ENCODE results near the gene MISP. TPM values are rescaled to one million over a fixed set of nuclear protein-coding genes. Genes with fewer than 3 reads are reported as not detected.
A peak's percentile ranks its signal among the peaks of the same experiment; 100 is the strongest.

MISP gene
- total RNA-seq, 1 donor from 2014 or later: not detected

- H3K36me3 ChIP-seq: no peaks in the 10 kb centered on the region
- TF ChIP-seq CTCF (IDR thresholded peaks at IDR 0.05): no peak
- intact Hi-C loops (cut with DNase I): loop anchor here (10.0 kb wide), 1 partner anchor 86 kb away; no protein-coding TSS in a partner anchor
- H3K4me3 ChIP-seq: peak overlapping the region in 1 of 2 donors; percentile 22
- H3K4me1 ChIP-seq: peaks cover 4 to 13% of the 10 kb centered on the region in 2 donors
- peak in 1 of 2 donors; percentile 84 for DNase-seq (ENCODE audit: low spot score in 2 of 2)
- H3K9me3 ChIP-seq: no peaks in the 10 kb centered on the region
- H3K27me3 ChIP-seq: no peaks in the 10 kb centered on the region
- peak overlapping the region; percentile 59 to 70 for H3K27ac ChIP-seq
These were observed 28.2 kb downstream of the MISP start for GRCh38 chr19:778910-779653.

GRCh38 chr19:780935-781334, 30.0 kb downstream of the MISP start:
- intact Hi-C loops (cut with DNase I): no loop called here
- no peak for TF ChIP-seq CTCF (IDR thresholded peaks at IDR 0.05)
- Histone ChIP-seq H3K4me3 (no peak overlapping the region), H3K27ac (no peak overlapping the region), H3K4me1 (peaks cover 4 to 13% of the 10 kb centered on the region in 2 donors), H3K9me3 (no peaks in the 10 kb centered on the region), H3K27me3 (no peaks in the 10 kb centered on the region), H3K36me3 (no peaks in the 10 kb centered on the region)
- no peak for DNase-seq (ENCODE audit: low spot score in 2 of 2)

GRCh38 chr19:781800-782184, 30.9 kb downstream of the MISP start:
- H3K27me3 ChIP-seq: no peaks in the 10 kb centered on the region
- no peak overlapping the region for H3K27ac ChIP-seq
- no peak for DNase-seq (ENCODE audit: low spot score in 2 of 2)
- H3K4me1 ChIP-seq: peaks cover 4 to 13% of the 10 kb centered on the region in 2 donors
- H3K9me3 ChIP-seq: no peaks in the 10 kb centered on the region
- no peak for TF ChIP-seq CTCF (IDR thresholded peaks at IDR 0.05)
- H3K36me3 ChIP-seq: no peaks in the 10 kb centered on the region
- intact Hi-C loops (cut with DNase I): no loop called here
- H3K4me3 ChIP-seq: no peak overlapping the region

- no peak for DNase-seq (ENCODE audit: low spot score in 2 of 2)
- no peak for TF ChIP-seq CTCF (IDR thresholded peaks at IDR 0.05)
- Histone ChIP-seq H3K27ac (peak overlapping the region in 1 of 2 donors; percentile 4), H3K4me3 (peak overlapping the region; percentile 20 to 21), H3K36me3 (no peaks in the 10 kb centered on the region), H3K4me1 (peaks cover 4 to 13% of the 10 kb centered on the region in 2 donors), H3K9me3 (no peaks in the 10 kb centered on the region), H3K27me3 (no peaks in the 10 kb centered on the region)
- intact Hi-C loops (cut with DNase I): no loop called here
These were observed 31.4 kb downstream of the MISP start for GRCh38 chr19:782185-782877.

GRCh38 chr19:782878-783668, 32.2 kb downstream of the MISP start:
- intact Hi-C loops (cut with DNase I): no loop called here
- Histone ChIP-seq H3K27ac (peak overlapping the region in 1 of 2 donors; percentile 4), H3K9me3 (no peaks in the 10 kb centered on the region), H3K4me3 (peak overlapping the region; percentile 20 to 21), H3K4me1 (peaks cover 4 to 13% of the 10 kb centered on the region in 2 donors), H3K27me3 (no peaks in the 10 kb centered on the region), H3K36me3 (no peaks in the 10 kb centered on the region)
- no peak for TF ChIP-seq CTCF (IDR thresholded peaks at IDR 0.05)
- DNase-seq (ENCODE audit: low spot score in 2 of 2): no peak
